Myocyte (in vitro differentiated cells): ENCODE results near the gene CHMP2A. TPM values are rescaled to one million over a fixed set of nuclear protein-coding genes. Genes with fewer than 3 reads are reported as not detected.
A peak's percentile ranks its signal among the peaks of the same experiment; 100 is the strongest.
"Not testable (repeated sequence)": the region's sequence is repeated elsewhere in the genome, so short reads cannot be mapped to it uniquely, and the experiment has no call there.

Experiments
- DNase-seq: peaks from one replicate; pipeline ENCODE4 v3.0.0-alpha.2; 2012; ENCODE audit warnings: low read depth
- total RNA-seq: library from RNA; depleted of rRNA; stranded (reverse); fragments of >200 nt; gene quantifications from 2 replicates; pipeline ENCODE4 v1.2.3, GENCODE V29; 2014

CHMP2A gene
- total RNA-seq, 1 donor from 2014 or later, result 132 TPM

DNA sequence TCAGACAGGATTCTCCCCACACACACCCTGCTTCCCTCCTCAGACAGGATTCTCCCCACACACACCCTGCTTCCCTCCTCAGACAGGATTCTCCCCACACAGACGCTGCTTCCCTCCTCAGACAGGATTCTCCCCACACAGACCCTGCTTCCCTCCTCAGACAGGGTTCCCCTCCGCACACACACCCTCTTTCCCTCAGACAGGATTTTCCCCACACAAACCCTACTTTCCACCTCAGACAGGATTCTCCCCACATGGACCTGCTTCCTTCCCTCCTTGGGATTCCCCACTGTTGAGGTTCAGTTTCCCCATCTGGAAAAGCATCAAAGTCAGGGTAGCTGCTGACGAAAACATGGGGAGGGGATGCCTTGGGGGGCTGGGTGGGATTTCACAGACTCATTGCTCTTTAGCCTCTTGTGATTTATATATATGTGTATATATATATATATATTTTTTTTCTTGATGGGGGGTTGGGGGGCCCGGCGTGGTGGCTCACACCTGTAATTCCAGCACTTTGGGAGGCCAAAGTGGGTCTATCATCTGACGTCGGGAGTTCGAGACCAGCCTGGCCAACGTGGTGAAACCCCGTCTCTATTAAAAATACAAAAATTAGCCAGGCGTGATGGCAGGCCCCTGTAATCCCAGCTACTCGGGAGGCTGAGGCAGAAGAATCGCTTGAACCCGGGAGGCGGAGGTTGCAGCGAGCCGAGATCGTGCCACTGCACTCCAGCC is 12.1 kb downstream of the CHMP2A start:
- not testable (repeated sequence) for DNase-seq

GRCh38 chr19:58539169-58539559 is 15.7 kb downstream of the CHMP2A start:
- not testable (repeated sequence) for DNase-seq

DNA sequence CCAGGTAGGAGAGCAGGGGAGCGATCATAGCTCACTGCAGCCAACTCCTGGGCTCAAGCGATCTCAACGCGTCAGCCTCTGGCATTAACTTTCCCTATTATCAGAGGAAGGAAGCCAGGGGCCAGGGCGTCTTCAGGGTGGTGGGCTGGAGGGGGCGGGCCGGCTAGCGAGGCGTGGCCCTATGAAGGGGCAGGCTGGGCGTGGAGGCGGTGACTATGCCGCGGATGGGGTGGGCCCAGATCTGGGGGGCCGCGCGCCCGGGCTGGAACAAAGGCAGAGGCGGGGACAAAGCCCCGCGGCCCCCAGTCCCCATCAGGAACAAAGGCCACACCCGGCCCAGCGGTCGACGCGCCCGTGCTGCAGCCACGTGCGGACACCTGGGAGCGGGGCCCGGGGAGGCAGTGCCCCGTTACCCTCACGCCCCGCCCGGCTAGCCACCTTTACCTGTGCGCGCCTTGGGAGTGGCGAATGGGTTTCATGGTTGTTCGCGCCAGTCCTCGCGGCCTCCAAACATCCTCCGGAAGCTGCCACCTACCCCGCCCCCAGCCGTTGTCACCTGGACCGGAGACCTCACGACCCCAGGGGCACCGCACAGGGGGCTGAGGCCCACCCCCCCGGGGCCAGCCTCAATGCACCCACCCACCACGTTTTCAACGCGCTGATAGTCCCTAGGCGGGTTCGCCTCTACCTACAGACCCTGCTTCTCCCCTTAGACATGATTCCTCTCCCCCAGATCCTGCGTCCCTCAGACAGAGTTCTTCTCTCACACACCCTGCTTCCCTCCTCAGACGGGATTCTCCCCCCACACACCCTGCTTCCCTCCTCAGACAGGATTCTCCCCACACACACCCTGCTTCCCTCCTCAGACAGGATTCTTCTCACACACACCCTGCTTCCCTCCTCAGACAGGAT is 16.4 kb downstream of the CHMP2A start:
- DNase-seq, result no peak

- no peak for DNase-seq
These were observed 17.8 kb downstream of the CHMP2A start for GRCh38 chr19:58536852-58537798.

DNA sequence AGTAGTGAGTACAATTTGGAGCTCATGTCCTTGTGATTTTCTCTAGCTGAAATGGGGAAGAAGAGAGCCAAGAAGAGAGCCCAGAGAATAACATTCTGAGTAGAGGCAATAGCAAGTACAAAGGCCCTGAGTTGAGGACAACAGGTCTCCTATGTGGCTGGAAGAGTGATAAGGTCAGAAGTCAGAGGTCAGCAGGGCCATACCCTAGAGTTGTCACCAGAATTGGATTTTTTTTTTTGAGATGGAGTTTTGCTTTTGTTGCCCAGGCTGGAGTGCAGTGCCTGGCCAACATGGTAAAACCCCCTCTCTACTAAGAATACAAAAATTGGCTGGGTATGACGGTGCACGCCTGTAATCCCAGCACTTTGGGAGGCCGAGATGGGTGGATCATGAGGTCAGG is 19.0 kb downstream of the CHMP2A start:
- DNase-seq, result no peak

- DNase-seq, result no peak
These were observed 23.7 kb downstream of the CHMP2A start for GRCh38 chr19:58531034-58531840.

DNA sequence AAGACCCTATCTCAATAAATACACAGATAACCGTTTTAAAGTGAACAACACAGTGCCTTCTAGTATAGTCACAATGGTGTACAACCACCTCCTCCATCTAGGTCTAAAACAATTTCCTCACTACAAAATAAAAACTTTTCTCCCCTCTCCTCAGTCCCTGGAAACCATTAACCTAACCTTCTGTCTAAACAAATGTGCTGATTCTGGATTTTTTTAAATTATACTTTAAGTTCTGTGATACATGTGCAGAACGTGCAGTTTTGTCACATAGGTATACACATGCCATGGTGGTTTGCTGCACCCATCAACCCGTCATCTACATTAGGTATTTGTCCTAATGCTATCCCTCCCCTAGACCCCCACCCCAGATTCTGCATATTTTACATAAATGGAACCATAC is 25.5 kb downstream of the CHMP2A start:
- no peak for DNase-seq

DNA sequence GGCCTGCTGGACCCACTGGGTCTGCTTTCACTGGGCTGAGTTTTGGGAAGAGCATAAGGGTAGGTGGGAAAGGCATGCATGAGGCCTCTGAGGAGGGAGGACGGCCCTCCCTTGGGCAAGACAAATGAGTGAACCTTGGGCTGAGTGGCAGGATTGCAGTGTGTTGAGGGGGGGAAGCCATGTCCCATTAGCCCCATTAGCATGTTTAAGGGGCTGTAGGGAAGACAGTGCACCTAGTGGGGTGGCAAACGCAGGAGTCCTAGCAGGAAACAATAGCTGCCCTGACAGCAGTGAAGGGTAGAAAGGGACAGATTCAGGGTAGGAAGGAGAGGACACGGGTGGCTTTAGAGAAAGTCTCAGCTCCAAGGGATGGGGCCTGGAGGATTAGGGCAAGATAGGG is 32.2 kb downstream of the CHMP2A start:
- DNase-seq, result no peak

- no peak for DNase-seq
These were observed 33.3 kb downstream of the CHMP2A start for GRCh38 chr19:58521651-58522050.

- DNase-seq, result no peak
These were observed 34.7 kb downstream of the CHMP2A start for GRCh38 chr19:58520257-58520599.

GRCh38 chr19:58519355-58520256 is 35.3 kb downstream of the CHMP2A start, which contains the start of gene ZBTB45:
ZBTB45 (minus strand) TSS chr19:58519810; CDS start chr19:58517673, 2,137 bp downstream.
- peak; percentile 97 for DNase-seq

GRCh38 chr19:58519087-58519354 is 35.9 kb downstream of the CHMP2A start:
- peak; percentile 79 for DNase-seq

- DNase-seq, result no peak
These were observed 36.4 kb downstream of the CHMP2A start for GRCh38 chr19:58518256-58519086.

- no peak for DNase-seq
These were observed 37.7 kb downstream of the CHMP2A start for GRCh38 chr19:58516964-58517833.

GRCh38 chr19:58516246-58516836 is 38.6 kb downstream of the CHMP2A start:
- no peak for DNase-seq

DNA sequence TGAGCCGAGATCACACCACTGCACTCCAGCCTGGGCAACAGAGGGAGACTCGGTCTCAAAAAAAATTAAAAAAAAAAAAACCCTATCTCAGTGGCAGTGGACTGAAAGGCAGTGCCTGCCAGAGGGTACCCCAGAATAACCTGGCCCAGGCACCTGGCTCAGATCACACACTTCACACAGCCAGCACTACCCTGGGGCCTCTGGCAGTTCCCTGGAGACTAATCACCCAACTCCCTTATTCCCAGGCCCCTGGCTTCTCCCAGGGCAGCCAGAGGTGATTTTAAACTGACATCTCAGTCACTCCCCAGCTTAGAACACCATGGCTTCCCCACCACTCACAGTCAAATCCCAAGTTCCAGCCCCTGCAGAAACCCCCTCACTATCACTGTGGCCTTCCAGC is 39.6 kb downstream of the CHMP2A start:
- DNase-seq, result no peak

GRCh38 chr19:58514564-58515022 is 40.3 kb downstream of the CHMP2A start:
- no peak for DNase-seq
